H9 (cell line): ENCODE measurements around the gene PEPD. TPM values are rescaled to one million over a fixed set of nuclear protein-coding genes. Genes with fewer than 3 reads are reported as not detected.

Source experiments
- DNase-seq: peaks from one replicate; pipeline ENCODE4 v3.0.0-alpha.2; 2017
- H2AFZ ChIP-seq: one replicate; pipeline ENCODE4 v1.6.1; 2013; ENCODE audit warnings: mild to moderate bottlenecking, low read length, control low read depth, moderate library complexity
- H2AK5ac ChIP-seq: 2 replicates; pipeline ENCODE4 v1.6.1; 2013; ENCODE audit warnings: low read length, control low read depth, mixed read lengths; ENCODE audit not compliant: insufficient read length
- H2BK120ac ChIP-seq: one replicate; pipeline ENCODE4 v1.6.1; 2013; ENCODE audit warnings: low read depth, mild to moderate bottlenecking, low read length, control low read depth, inconsistent platforms; ENCODE audit not compliant: poor library complexity, severe bottlenecking
- H2BK12ac ChIP-seq: 2 replicates; pipeline ENCODE4 v1.6.1; 2013; ENCODE audit warnings: low read length, control low read depth, mixed read lengths, low read depth; ENCODE audit not compliant: insufficient read length
- H2BK15ac ChIP-seq: 2 replicates; pipeline ENCODE4 v1.6.1; 2013; ENCODE audit warnings: low read depth, low read length, control low read depth
- H2BK20ac ChIP-seq: one replicate; pipeline ENCODE4 v1.6.1; 2013; ENCODE audit warnings: low read depth, mild to moderate bottlenecking, low read length, control low read depth, inconsistent platforms; ENCODE audit not compliant: poor library complexity, severe bottlenecking
- H2BK5ac ChIP-seq: 2 replicates; pipeline ENCODE4 v1.6.1; 2013; ENCODE audit warnings: low read length, control low read depth, mixed read lengths; ENCODE audit not compliant: insufficient read length
- H3K14ac ChIP-seq: 2 replicates; pipeline ENCODE4 v1.6.1; 2013; ENCODE audit warnings: low read length, control low read depth; ENCODE audit not compliant: insufficient read depth
- H3K18ac ChIP-seq: 2 replicates; pipeline ENCODE4 v1.6.1; 2013; ENCODE audit warnings: low read depth, mild to moderate bottlenecking, mixed read lengths, low read length, control low read depth; ENCODE audit not compliant: insufficient read length
- H3K23ac ChIP-seq: 2 replicates; pipeline ENCODE4 v1.6.1; 2013; ENCODE audit warnings: low read length, control low read depth, mixed read lengths, low read depth; ENCODE audit not compliant: insufficient read length
- H3K23me2 ChIP-seq: 2 replicates; pipeline ENCODE4 v1.6.1; 2013; ENCODE audit warnings: low read depth, mild to moderate bottlenecking, mixed read lengths, low read length, control low read depth; ENCODE audit not compliant: insufficient read length, poor library complexity, severe bottlenecking
- H3K27ac ChIP-seq: 2 replicates; pipeline ENCODE4 v1.5.1; 2013; ENCODE audit warnings: low read length, control low read depth, mixed read lengths, low read depth; ENCODE audit not compliant: insufficient read length
- H3K27me3 ChIP-seq: 2 replicates; pipeline ENCODE4 v1.6.1; 2013; ENCODE audit warnings: low read length, control low read depth, inconsistent platforms; ENCODE audit not compliant: insufficient read depth
- H3K4ac ChIP-seq: 2 replicates; pipeline ENCODE4 v1.6.1; 2013; ENCODE audit warnings: low read depth, mild to moderate bottlenecking, control low read depth, inconsistent platforms, low read length, moderate library complexity
- H3K4me1 ChIP-seq: 2 replicates; pipeline ENCODE4 v1.6.1; 2013; ENCODE audit warnings: low read length, control low read depth, inconsistent platforms; ENCODE audit not compliant: insufficient read depth
- H3K4me2 ChIP-seq: 2 replicates; pipeline ENCODE4 v1.6.1; 2013; ENCODE audit warnings: low read length, control low read depth, mixed read lengths; ENCODE audit not compliant: insufficient read length, insufficient read depth
- H3K56ac ChIP-seq: 2 replicates; pipeline ENCODE4 v1.6.1; 2013; ENCODE audit warnings: low read depth, mild to moderate bottlenecking, mixed read lengths, low read length, control low read depth; ENCODE audit not compliant: insufficient read length
- H3K79me1 ChIP-seq: 2 replicates; pipeline ENCODE4 v1.6.1; 2013; ENCODE audit warnings: low read depth, mild to moderate bottlenecking, moderate library complexity, low read length, control low read depth, inconsistent platforms; ENCODE audit not compliant: insufficient read depth, poor library complexity, severe bottlenecking
- H3K79me2 ChIP-seq: 2 replicates; pipeline ENCODE4 v1.6.1; 2013; ENCODE audit warnings: low read length, control low read depth, inconsistent platforms; ENCODE audit not compliant: insufficient read depth
- H3K9ac ChIP-seq: 2 replicates; pipeline ENCODE4 v1.6.1; 2013; ENCODE audit warnings: low read length, control low read depth, mixed read lengths; ENCODE audit not compliant: insufficient read length; ENCODE audit errors: extremely low read depth
- H3K9me3 ChIP-seq: one replicate; pipeline ENCODE4 v1.6.1; 2013; ENCODE audit warnings: low read depth, low read length, inconsistent platforms; ENCODE audit not compliant: control insufficient read depth
- H3T11ph ChIP-seq: one replicate; pipeline ENCODE4 v1.6.1; 2013; ENCODE audit warnings: mild to moderate bottlenecking, low read length, control low read depth, inconsistent platforms
- H4K20me1 ChIP-seq: one replicate; pipeline ENCODE4 v1.6.1; 2013; ENCODE audit not compliant: control insufficient read depth, insufficient read length, insufficient read depth
- H4K5ac ChIP-seq: 2 replicates; pipeline ENCODE4 v1.6.1; 2013; ENCODE audit warnings: low read depth, mild to moderate bottlenecking, mixed read lengths, low read length, control low read depth; ENCODE audit not compliant: insufficient read length
- H4K8ac ChIP-seq: replicated peaks from 2 replicates; pipeline ENCODE4 v1.6.1; 2013; ENCODE audit warnings: low read length, control low read depth, mixed read lengths, low read depth; ENCODE audit not compliant: insufficient read length
- H4K91ac ChIP-seq: 2 replicates; pipeline ENCODE4 v1.6.1; 2013; ENCODE audit warnings: low read depth, mild to moderate bottlenecking, moderate library complexity, mixed read lengths, low read length, control low read depth; ENCODE audit not compliant: insufficient read length
- H3K27ac Mint-ChIP-seq, 3 experiments: 2 replicates in 2 of 3; 3 replicates in 1 of 3; pipeline ENCODE4 v1.8.0; 2020 to 2021; ENCODE audit warnings: mixed read lengths in 3 of 3, mild to moderate bottlenecking in 1 of 3, moderate library complexity in 1 of 3
- H3K27me3 Mint-ChIP-seq: 2 replicates; pipeline ENCODE4 v1.8.0; 2021; ENCODE audit warnings: low read depth, mild to moderate bottlenecking, moderate library complexity, mixed read lengths
- H3K36me3 Mint-ChIP-seq, 3 experiments: 2 replicates in 2 of 3; 3 replicates in 1 of 3; pipeline ENCODE4 v1.8.0; 2020 to 2021; ENCODE audit warnings: low read depth in 3 of 3, mixed read lengths in 3 of 3; ENCODE audit not compliant: insufficient read depth in 1 of 3
- H3K4me1 Mint-ChIP-seq, 2 experiments: 2 replicates each; pipeline ENCODE4 v1.8.0; 2020; ENCODE audit warnings: mixed read lengths in 2 of 2
- H3K4me3 Mint-ChIP-seq, 2 experiments: 2 replicates in 1 of 2; 3 replicates in 1 of 2; pipeline ENCODE4 v1.8.0; 2020 to 2021; ENCODE audit warnings: mild to moderate bottlenecking in 2 of 2, mixed read lengths in 2 of 2, moderate library complexity in 1 of 2
- H3K9me3 Mint-ChIP-seq, 2 experiments: 2 replicates in 1 of 2; 3 replicates in 1 of 2; pipeline ENCODE4 v1.8.0; 2020; ENCODE audit warnings: mild to moderate bottlenecking in 2 of 2, mixed read lengths in 2 of 2, moderate library complexity in 1 of 2
- CTCF ChIP-seq: fragments of 200-600 bp; sonication (generic); conservative IDR thresholded peaks from 3 replicates; pipeline ENCODE4 v1.8.0; 2021; ENCODE audit warnings: antibody characterized with exemption, mild to moderate bottlenecking
- WGBS: extraction: QIAGEN DNeasy Blood & Tissue Kit; methylation state at CpG from one replicate; pipeline ENCODE4 v1.1.7; 2013; ENCODE audit warnings: missing lambda C conversion rate, low lambda C conversion rate, mixed read lengths; ENCODE audit not compliant: insufficient read length; ENCODE audit errors: extremely low coverage; 5-methylcytosine and 5-hydroxymethylcytosine counted together
- total RNA-seq: library from RNA; stranded (reverse); gene quantifications from 2 replicates; pipeline ENCODE4 v1.2.1, GENCODE V29; 2021

PEPD gene
- total RNA-seq, 1 experiment from 2014 or later = 52.8 TPM

GRCh38 chr19:33441277-33441699, 80.3 kb downstream of the PEPD start:
- no peaks in the 10 kb centered on the region for H3K27me3 ChIP-seq
- H3K27ac ChIP-seq = no peak overlapping the region
- H3K4me2 ChIP-seq = no peak overlapping the region
- no peak overlapping the region for H3K4ac ChIP-seq
- H3K18ac ChIP-seq = no peak overlapping the region
- Mint-ChIP-seq H3K9me3 (no peaks in the 10 kb centered on the region), H3K27me3 (0 out of 2 replicates have a peak, but pooled peaks cover 3% of the 10 kb centered on the region), H3K36me3 (peaks cover 0 to 4% (median 0%) of the 10 kb centered on the region in 3 experiments; a peak in 2 of 7 replicates), H3K4me1 (no peaks in the 10 kb centered on the region), H3K27ac (no peak overlapping the region), H3K4me3 (no peak overlapping the region)
- no peak overlapping the region for H4K8ac ChIP-seq
- H2AK5ac ChIP-seq = no peak overlapping the region
- no peak overlapping the region for H3K23ac ChIP-seq
- H2BK20ac ChIP-seq = no peak overlapping the region
- no peak overlapping the region for H4K91ac ChIP-seq
- no peak overlapping the region for H2BK5ac ChIP-seq
- H4K20me1 ChIP-seq = peaks cover 2% of the 10 kb centered on the region
- H2BK15ac ChIP-seq = no peak overlapping the region
- H3K9ac ChIP-seq = no peak overlapping the region
- H3K23me2 ChIP-seq = no peaks in the 10 kb centered on the region
- no peak overlapping the region for H2AFZ ChIP-seq
- no peak for TF ChIP-seq CTCF
- no CpG with 5 or more reads among the region's 11 CpGs for whole genome bisulfite sequencing
- no peak overlapping the region for H3K56ac ChIP-seq
- H3K14ac ChIP-seq = no peak overlapping the region
- no peaks in the 10 kb centered on the region for H3K4me1 ChIP-seq
- no peak overlapping the region for H4K5ac ChIP-seq
- H3K9me3 ChIP-seq = no peaks in the 10 kb centered on the region
- H2BK12ac ChIP-seq = no peak overlapping the region
- no peak overlapping the region for H3T11ph ChIP-seq
- no peak overlapping the region for H2BK120ac ChIP-seq
- H3K79me1 ChIP-seq = no peaks in the 10 kb centered on the region
- H3K79me2 ChIP-seq = no peaks in the 10 kb centered on the region
- DNase-seq = no peak
